ENCODE data around the gene HECW1.

DNA sequence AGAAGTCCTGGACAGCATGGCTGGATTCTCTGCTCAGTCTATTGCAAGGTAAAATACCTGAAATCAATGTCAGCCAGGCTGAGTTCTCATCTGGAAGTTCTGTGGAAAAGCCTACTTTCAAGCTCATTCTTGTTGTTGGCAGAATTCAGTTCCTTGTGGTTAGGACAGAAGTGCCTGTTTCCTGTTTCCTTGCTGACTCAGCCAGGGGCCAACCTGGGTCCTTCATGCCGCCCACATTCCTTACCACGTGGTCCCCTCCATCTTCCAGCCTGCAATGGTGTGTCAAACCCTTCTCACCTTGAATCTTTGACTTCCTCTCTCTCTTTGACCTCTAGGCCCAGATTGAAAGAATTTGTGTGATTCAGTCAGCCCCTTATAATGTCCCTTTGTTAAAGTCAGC, 273.4 kb downstream of the HECW1 start:
- TF ChIP-seq, protein P1, sequence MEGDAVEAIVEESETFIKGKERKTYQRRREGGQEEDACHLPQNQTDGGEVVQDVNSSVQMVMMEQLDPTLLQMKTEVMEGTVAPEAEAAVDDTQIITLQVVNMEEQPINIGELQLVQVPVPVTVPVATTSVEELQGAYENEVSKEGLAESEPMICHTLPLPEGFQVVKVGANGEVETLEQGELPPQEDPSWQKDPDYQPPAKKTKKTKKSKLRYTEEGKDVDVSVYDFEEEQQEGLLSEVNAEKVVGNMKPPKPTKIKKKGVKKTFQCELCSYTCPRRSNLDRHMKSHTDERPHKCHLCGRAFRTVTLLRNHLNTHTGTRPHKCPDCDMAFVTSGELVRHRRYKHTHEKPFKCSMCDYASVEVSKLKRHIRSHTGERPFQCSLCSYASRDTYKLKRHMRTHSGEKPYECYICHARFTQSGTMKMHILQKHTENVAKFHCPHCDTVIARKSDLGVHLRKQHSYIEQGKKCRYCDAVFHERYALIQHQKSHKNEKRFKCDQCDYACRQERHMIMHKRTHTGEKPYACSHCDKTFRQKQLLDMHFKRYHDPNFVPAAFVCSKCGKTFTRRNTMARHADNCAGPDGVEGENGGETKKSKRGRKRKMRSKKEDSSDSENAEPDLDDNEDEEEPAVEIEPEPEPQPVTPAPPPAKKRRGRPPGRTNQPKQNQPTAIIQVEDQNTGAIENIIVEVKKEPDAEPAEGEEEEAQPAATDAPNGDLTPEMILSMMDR (IDR thresholded peaks at IDR 0.05), result no peak
- TF ChIP-seq POLR2A (IDR thresholded peaks at IDR 0.05), result no peak

Data from breast epithelium (tissue), 3 donors.